Measurements from ENCODE around the gene GNAS. TPM values are rescaled to one million over a fixed set of nuclear protein-coding genes. Genes with fewer than 3 reads are reported as not detected.

Gene GNAS
- total RNA-seq, 4 donors from 2014 or later = 334 to 513 (median 458) TPM

DNA sequence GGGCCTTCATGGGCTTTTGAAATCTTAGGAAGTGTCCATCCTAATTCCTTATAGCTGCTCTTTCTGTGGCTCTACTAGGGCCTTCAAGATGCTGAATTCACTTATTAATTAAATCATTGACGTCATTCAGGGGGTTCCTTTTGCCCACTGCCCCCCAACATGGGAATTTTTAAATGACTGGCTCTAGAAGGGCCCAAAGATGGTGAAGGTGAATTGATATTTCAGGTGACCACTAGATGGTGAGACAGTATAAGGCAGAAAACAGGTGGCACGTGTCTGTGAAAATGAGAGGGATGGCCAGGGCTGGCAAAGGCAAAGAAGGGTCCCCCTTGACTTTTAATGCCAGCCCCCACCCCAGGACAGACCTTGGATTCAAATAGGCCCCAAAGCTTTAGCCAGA is 11.8 kb downstream of the GNAS start:
- H3K27me3 ChIP-seq = peaks cover 0 to 33% (median 0%) of the 10 kb centered on the region in 4 donors
- WGBS, 2 donors = 22 to 44% methylated on average over 2 of the region's 2 CpGs
- no peaks in the 10 kb centered on the region for H3K4me1 ChIP-seq
- H3K4me3 ChIP-seq = no peak overlapping the region
- no peak for DNase-seq
- intact Hi-C loops (cut with DNase I) = loop anchor here (10.0 kb wide), 1 partner anchor 340 kb away; no protein-coding TSS in a partner anchor
- TF ChIP-seq CTCF (IDR thresholded peaks at IDR 0.05) (peak in 1 of 6 experiments; percentile 23), POLR2A (IDR thresholded peaks at IDR 0.05) (no peak)
- no peaks in the 10 kb centered on the region for H3K9me3 ChIP-seq
- H3K27ac ChIP-seq = no peak overlapping the region
- H3K36me3 ChIP-seq = no peaks in the 10 kb centered on the region

DNA sequence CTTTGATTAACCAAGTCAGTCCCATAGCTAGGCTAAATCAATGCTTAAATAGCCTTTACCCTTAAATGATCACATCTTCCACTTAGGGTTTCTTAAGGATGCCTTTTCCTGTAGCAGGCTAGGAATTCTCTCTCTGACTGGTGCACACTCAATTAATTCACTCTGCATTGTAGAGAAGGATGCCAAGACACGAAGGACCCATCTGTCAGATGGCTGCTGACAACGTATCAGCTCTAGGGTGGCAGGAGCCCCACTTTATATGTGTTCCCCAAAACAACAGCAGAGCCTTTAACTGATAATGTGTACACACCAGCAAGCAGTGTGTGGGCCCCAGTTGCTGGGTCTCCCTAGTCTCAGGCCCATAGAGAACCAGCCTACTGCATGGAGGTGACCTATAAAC is 13.3 kb downstream of the GNAS start:
- peaks cover 0 to 25% (median 0%) of the 10 kb centered on the region in 4 donors for H3K27me3 ChIP-seq
- H3K27ac ChIP-seq = no peak overlapping the region
- H3K4me1 ChIP-seq = peaks cover 0 to 4% (median 0%) of the 10 kb centered on the region in 3 donors
- TF ChIP-seq POLR2A (IDR thresholded peaks at IDR 0.05) = no peak
- no peak for TF ChIP-seq CTCF (IDR thresholded peaks at IDR 0.05)
- 78 to 80% methylated on average over 1 to 2 of the region's 2 CpGs for WGBS, 2 donors
- intact Hi-C loops (cut with DNase I) = loop anchor here (10.0 kb wide), 1 partner anchor 339 kb away; no protein-coding TSS in a partner anchor
- no peaks in the 10 kb centered on the region for H3K9me3 ChIP-seq
- no peak overlapping the region for H3K4me3 ChIP-seq
- no peak for DNase-seq
- no peaks in the 10 kb centered on the region for H3K36me3 ChIP-seq

DNA sequence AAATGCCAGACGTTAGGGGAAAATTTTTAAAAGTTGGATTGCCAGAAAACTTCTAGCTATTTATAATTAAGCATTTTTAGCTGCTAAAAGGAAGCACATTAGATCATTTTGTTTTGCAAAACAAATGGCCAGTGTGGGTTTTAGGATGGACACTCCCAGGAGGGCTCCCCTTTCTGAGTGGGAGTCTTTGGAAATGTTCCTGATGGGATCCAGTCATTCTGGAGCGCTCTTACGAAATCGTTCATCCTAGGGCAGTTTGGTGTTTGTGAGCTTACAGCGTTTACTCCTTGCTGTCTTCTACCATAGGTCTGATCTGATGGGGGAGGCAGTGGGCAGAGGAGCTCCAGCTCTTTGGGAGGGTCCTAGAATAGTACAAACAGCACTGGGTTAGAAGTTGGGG is 14.7 kb downstream of the GNAS start:
- no peak for DNase-seq
- intact Hi-C loops (cut with DNase I) = loop anchor here (10.0 kb wide), 1 partner anchor 338 kb away; no protein-coding TSS in a partner anchor
- peaks cover 0 to 11% (median 0%) of the 10 kb centered on the region in 4 donors for H3K27me3 ChIP-seq
- no peaks in the 10 kb centered on the region for H3K9me3 ChIP-seq
- TF ChIP-seq POLR2A (IDR thresholded peaks at IDR 0.05) = no peak
- no peak for TF ChIP-seq CTCF (IDR thresholded peaks at IDR 0.05)
- no peaks in the 10 kb centered on the region for H3K36me3 ChIP-seq
- whole genome bisulfite sequencing, 2 donors = 68 to 78% methylated on average over 5 of the region's 5 CpGs
- no peak overlapping the region for H3K27ac ChIP-seq
- no peak overlapping the region for H3K4me3 ChIP-seq
- peaks cover 0 to 4% (median 0%) of the 10 kb centered on the region in 3 donors for H3K4me1 ChIP-seq

- peaks cover 0 to 4% (median 0%) of the 10 kb centered on the region in 3 donors for H3K4me1 ChIP-seq
- no peak for DNase-seq
- 34 to 47% methylated on average over 13 of the region's 14 CpGs for WGBS, 2 donors
- intact Hi-C loops (cut with DNase I) = loop anchor here (10.0 kb wide), 1 partner anchor 336 kb away; no protein-coding TSS in a partner anchor
- H3K27me3 ChIP-seq = peaks cover 0 to 8% (median 0%) of the 10 kb centered on the region in 4 donors
- H3K4me3 ChIP-seq = no peak overlapping the region
- no peaks in the 10 kb centered on the region for H3K36me3 ChIP-seq
- H3K9me3 ChIP-seq = no peaks in the 10 kb centered on the region
- H3K27ac ChIP-seq = no peak overlapping the region
- TF ChIP-seq CTCF (IDR thresholded peaks at IDR 0.05) (peak in 1 of 6 experiments; percentile 25), POLR2A (IDR thresholded peaks at IDR 0.05) (no peak)
Measured at GRCh38 chr20:58868795-58869194, 16.3 kb downstream of the GNAS start.

DNA sequence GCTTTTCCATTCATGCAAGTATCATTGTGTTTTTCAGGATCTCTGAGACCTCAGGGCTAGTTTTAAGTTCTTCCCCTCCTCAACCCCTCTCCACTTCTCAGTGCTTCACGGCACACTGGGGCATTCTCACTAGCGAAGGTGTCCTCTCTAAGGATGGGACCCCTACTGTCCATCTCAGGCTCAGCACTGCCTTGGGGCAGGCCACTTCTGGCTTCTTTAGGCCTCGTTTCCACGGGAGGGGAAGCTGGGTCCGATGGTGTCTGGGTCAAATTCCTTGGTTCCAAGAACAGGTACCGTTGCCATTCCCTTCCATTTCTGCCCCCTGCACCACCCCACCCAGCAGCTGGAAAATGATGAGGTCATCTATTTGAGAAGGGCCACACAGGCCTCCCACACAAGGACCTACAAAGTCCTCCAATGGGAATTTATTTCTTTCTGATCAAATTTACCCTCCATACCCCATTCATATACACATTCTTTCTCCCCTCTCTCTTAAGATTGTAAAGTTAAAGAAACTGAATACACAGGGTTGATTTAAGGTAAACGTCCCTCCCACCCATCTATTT is 17.2 kb downstream of the GNAS start:
- TF ChIP-seq CTCF (IDR thresholded peaks at IDR 0.05) = no peak
- TF ChIP-seq POLR2A (IDR thresholded peaks at IDR 0.05) = no peak
- no peaks in the 10 kb centered on the region for H3K36me3 ChIP-seq
- 78% methylated on average over 5 to 7 of the region's 7 CpGs for WGBS, 2 donors
- no peaks in the 10 kb centered on the region for H3K27me3 ChIP-seq
- DNase-seq = no peak
- H3K27ac ChIP-seq = no peak overlapping the region
- no peaks in the 10 kb centered on the region for H3K9me3 ChIP-seq
- H3K4me3 ChIP-seq = no peak overlapping the region
- peaks cover 0 to 4% (median 0%) of the 10 kb centered on the region in 3 donors for H3K4me1 ChIP-seq
- intact Hi-C loops (cut with DNase I) = loop anchor here (10.0 kb wide), 2 partner anchors 335 to 355 kb away; no protein-coding TSS in a partner anchor

Data from esophagus squamous epithelium (tissue), 5 donors.